GM19240 (cell line): ENCODE results near the gene QSOX2.

ENCODE experiments used
- DNase-seq: peaks from one replicate; pipeline ENCODE4 v3.0.0; 2011; ENCODE audit warnings: low spot score; ENCODE audit not compliant: insufficient read length

QSOX2 gene

GRCh38 chr9:136265561-136266355 is 20.1 kb upstream of the QSOX2 start:
- DNase-seq = no peak

- DNase-seq = no peak
Observed at GRCh38 chr9:136264441-136265405, 19.1 kb upstream of the QSOX2 start.

- no peak for DNase-seq
Observed at GRCh38 chr9:136264031-136264430, 18.4 kb upstream of the QSOX2 start.

- no peak for DNase-seq
Observed at GRCh38 chr9:136262671-136263178, 17.1 kb upstream of the QSOX2 start.

GRCh38 chr9:136261686-136262430 is 16.2 kb upstream of the QSOX2 start:
- no peak for DNase-seq

GRCh38 chr9:136260936-136261472 is 15.4 kb upstream of the QSOX2 start:
- DNase-seq = no peak

GRCh38 chr9:136260521-136260920 is 14.9 kb upstream of the QSOX2 start:
- no peak for DNase-seq

GRCh38 chr9:136259836-136260235 is 14.2 kb upstream of the QSOX2 start:
- no peak for DNase-seq

- no peak for DNase-seq
Observed at GRCh38 chr9:136259517-136259813, 13.9 kb upstream of the QSOX2 start.

- DNase-seq = no peak
Observed at GRCh38 chr9:136258786-136259516, 13.3 kb upstream of the QSOX2 start.

- no peak for DNase-seq
Observed at GRCh38 chr9:136258299-136258625, 12.7 kb upstream of the QSOX2 start.

GRCh38 chr9:136257381-136258298 is 12.0 kb upstream of the QSOX2 start:
- DNase-seq = no peak

GRCh38 chr9:136255896-136256890 is 10.6 kb upstream of the QSOX2 start:
- DNase-seq = no peak

GRCh38 chr9:136255166-136255538 is 9.5 kb upstream of the QSOX2 start:
- no peak for DNase-seq

- no peak for DNase-seq
Observed at GRCh38 chr9:136254381-136255165, 9.0 kb upstream of the QSOX2 start.

- DNase-seq = no peak
Observed at GRCh38 chr9:136253246-136254130, 7.9 kb upstream of the QSOX2 start.

GRCh38 chr9:136252846-136253245 is 7.2 kb upstream of the QSOX2 start:
- DNase-seq = no peak
